Measurements from ENCODE around the gene HIP1.
"Not testable (repeated sequence)": the region's sequence is repeated elsewhere in the genome, so short reads cannot be mapped to it uniquely, and the experiment has no call there.

HIP1 gene

GRCh38 chr7:75738975-75739795 is 444 bp upstream of the HIP1 start:
- peak; percentile 100 for DNase-seq (ENCODE audit: low spot score)

GRCh38 chr7:75737856-75738603 is 711 bp downstream of the HIP1 start:
- no peak for DNase-seq (ENCODE audit: low spot score)

- DNase-seq (ENCODE audit: low spot score), result no peak
Observed at GRCh38 chr7:75735581-75736350, 3.0 kb downstream of the HIP1 start.

GRCh38 chr7:75734586-75735458 is 3.9 kb downstream of the HIP1 start:
- DNase-seq (ENCODE audit: low spot score), result no peak

GRCh38 chr7:75732764-75733630 is 5.7 kb downstream of the HIP1 start:
- DNase-seq (ENCODE audit: low spot score), result no peak

- DNase-seq (ENCODE audit: low spot score), result no peak
Observed at GRCh38 chr7:75732016-75732521, 6.7 kb downstream of the HIP1 start.

GRCh38 chr7:75729851-75730274 is 8.9 kb downstream of the HIP1 start:
- DNase-seq (ENCODE audit: low spot score), result no peak

GRCh38 chr7:75727881-75728593 is 10.7 kb downstream of the HIP1 start:
- peak; percentile 64 for DNase-seq (ENCODE audit: low spot score)

GRCh38 chr7:75727351-75727750 is 11.4 kb downstream of the HIP1 start:
- not testable (repeated sequence) for DNase-seq (ENCODE audit: low spot score)

- DNase-seq (ENCODE audit: low spot score), result no peak
Observed at GRCh38 chr7:75725306-75725705, 13.4 kb downstream of the HIP1 start.

GRCh38 chr7:75723444-75723843 is 15.3 kb downstream of the HIP1 start:
- no peak for DNase-seq (ENCODE audit: low spot score)

GRCh38 chr7:75722373-75722772 is 16.4 kb downstream of the HIP1 start:
- no peak for DNase-seq (ENCODE audit: low spot score)

GRCh38 chr7:75721922-75722321 is 16.8 kb downstream of the HIP1 start:
- DNase-seq (ENCODE audit: low spot score), result not testable (repeated sequence)

- no peak for DNase-seq (ENCODE audit: low spot score)
Observed at GRCh38 chr7:75721426-75721825, 17.3 kb downstream of the HIP1 start.

GRCh38 chr7:75719626-75720025 is 19.1 kb downstream of the HIP1 start:
- DNase-seq (ENCODE audit: low spot score), result no peak

- no peak for DNase-seq (ENCODE audit: low spot score)
Observed at GRCh38 chr7:75718390-75719031, 20.2 kb downstream of the HIP1 start.

GRCh38 chr7:75717746-75718145 is 21.0 kb downstream of the HIP1 start:
- not testable (repeated sequence) for DNase-seq (ENCODE audit: low spot score)

GRCh38 chr7:75716992-75717626 is 21.6 kb downstream of the HIP1 start:
- no peak for DNase-seq (ENCODE audit: low spot score)

- no peak for DNase-seq (ENCODE audit: low spot score)
Observed at GRCh38 chr7:75715864-75716263, 22.9 kb downstream of the HIP1 start.

Data from CD4-positive, alpha-beta T cell treated with Interleukin-15 for 4 hours (primary cell).